ENCODE data around the gene CGN. TPM values are rescaled to one million over a fixed set of nuclear protein-coding genes. Genes with fewer than 3 reads are reported as not detected.

The CGN gene
- total and polyA plus RNA-seq, 2 donors (not counting 3 experiments of a cell fraction or from before 2014, with no cell fraction given): 0.32 to 0.73 TPM

- Histone ChIP-seq H3K36me3 (ENCODE audit: control insufficient read depth in 2 of 2, extremely low read depth in 1 of 2, insufficient read depth in 2 of 2, low read length in 2 of 2) (no peaks in the 10 kb centered on the region), H3K4me3 (replicated peaks in 1 of 3; ENCODE audit: insufficient read depth in 1 of 3, low read depth in 1 of 3, low read length in 3 of 3) (no peak overlapping the region), H4K20me1 (replicated peaks; ENCODE audit: control insufficient read depth, extremely low read depth, insufficient read depth, low read length) (no peaks in the 10 kb centered on the region), H3K9me1 (replicated peaks; ENCODE audit: control insufficient read depth, extremely low read depth, insufficient read depth, low read length) (no peaks in the 10 kb centered on the region), H3K27ac (ENCODE audit: insufficient read depth, low read depth, low read length) (no peak overlapping the region), H3K79me2 (ENCODE audit: control insufficient read depth, insufficient read depth, low read length) (no peaks in the 10 kb centered on the region), H3K4me1 (ENCODE audit: control insufficient read depth, extremely low read depth, insufficient read depth, low read length) (peaks cover 12% of the 10 kb centered on the region), H2AFZ (ENCODE audit: low read depth, low read length) (no peak overlapping the region), H3K9me3 (replicated peaks; ENCODE audit: control insufficient read depth, insufficient read depth, low read length) (no peaks in the 10 kb centered on the region), H3K27me3 (ENCODE audit: control insufficient read depth in 2 of 2, insufficient read depth in 2 of 2, low read length in 2 of 2) (peaks cover 0 to 2% of the 10 kb centered on the region in 2 experiments), H3K9ac (replicated peaks; ENCODE audit: extremely low read depth, insufficient read depth, low read length) (no peak overlapping the region), H3K4me2 (ENCODE audit: insufficient read depth, low read length) (no peak overlapping the region)
- POLR2A ChIA-PET: no interaction called here
- no TSS peak for BruUV-seq (replicated peaks)
- no peak for FAIRE-seq
- intact Hi-C loops (cut with micrococcal nuclease): no loop called here
- CTCF ChIA-PET: no interaction called here
- DNase-seq (ENCODE audit: low read depth, low spot score): no peak
- TF ChIP-seq EZH2 (IDR thresholded peaks at IDR 0.05; ENCODE audit: borderline replicate concordance, low read depth, low read length, severe bottlenecking): no peak
- TF ChIP-seq FOS (IDR thresholded peaks at IDR 0.05; ENCODE audit: borderline replicate concordance, insufficient read depth, low read length): no peak
- no peak for TF ChIP-seq MAX (IDR thresholded peaks at IDR 0.05; ENCODE audit: insufficient read depth, insufficient read length)
- TF ChIP-seq CTCF (IDR thresholded peaks at IDR 0.05; ENCODE audit: extremely low read depth in 1 of 2, insufficient read depth in 1 of 2, low read depth in 1 of 2, low read length in 2 of 2): no peak
- TF ChIP-seq JUN (IDR thresholded peaks at IDR 0.05; ENCODE audit: borderline replicate concordance, insufficient read depth, insufficient read length, low read depth): no peak
- TF ChIP-seq MYC (IDR thresholded peaks at IDR 0.05; ENCODE audit: low read depth, low read length): no peak
- TF ChIP-seq POLR2A (IDR thresholded peaks at IDR 0.05; ENCODE audit: low read depth, low read length): no peak
- no peak for TF ChIP-seq GATA2 (IDR thresholded peaks at IDR 0.05; ENCODE audit: insufficient read depth, insufficient read length, low read depth, low read length)
- no peak for TF ChIP-seq POLR2AphosphoS5 (IDR thresholded peaks at IDR 0.05; ENCODE audit: insufficient read depth, low read depth, low read length)
- dilution Hi-C loops (cut with MboI; ENCODE audit: extremely low pct_ligation_motif_present, low sequenced_read_pairs): no loop called here
Observed at GRCh38 chr1:151512326-151512725, 1.1 kb downstream of the CGN start.
